Stimulated activated CD4-positive, alpha-beta T cell treated with anti-CD3 and anti-CD28 coated beads, Interleukin-2, amount 100 ng/mL, for 48 hours (primary cell): ENCODE results near the gene PLP2.

Source experiments
- DNase-seq, 2 donors: peaks; one replicate each; pipeline ENCODE4 v3.0.0-alpha.2; 2020

Gene PLP2

DNA sequence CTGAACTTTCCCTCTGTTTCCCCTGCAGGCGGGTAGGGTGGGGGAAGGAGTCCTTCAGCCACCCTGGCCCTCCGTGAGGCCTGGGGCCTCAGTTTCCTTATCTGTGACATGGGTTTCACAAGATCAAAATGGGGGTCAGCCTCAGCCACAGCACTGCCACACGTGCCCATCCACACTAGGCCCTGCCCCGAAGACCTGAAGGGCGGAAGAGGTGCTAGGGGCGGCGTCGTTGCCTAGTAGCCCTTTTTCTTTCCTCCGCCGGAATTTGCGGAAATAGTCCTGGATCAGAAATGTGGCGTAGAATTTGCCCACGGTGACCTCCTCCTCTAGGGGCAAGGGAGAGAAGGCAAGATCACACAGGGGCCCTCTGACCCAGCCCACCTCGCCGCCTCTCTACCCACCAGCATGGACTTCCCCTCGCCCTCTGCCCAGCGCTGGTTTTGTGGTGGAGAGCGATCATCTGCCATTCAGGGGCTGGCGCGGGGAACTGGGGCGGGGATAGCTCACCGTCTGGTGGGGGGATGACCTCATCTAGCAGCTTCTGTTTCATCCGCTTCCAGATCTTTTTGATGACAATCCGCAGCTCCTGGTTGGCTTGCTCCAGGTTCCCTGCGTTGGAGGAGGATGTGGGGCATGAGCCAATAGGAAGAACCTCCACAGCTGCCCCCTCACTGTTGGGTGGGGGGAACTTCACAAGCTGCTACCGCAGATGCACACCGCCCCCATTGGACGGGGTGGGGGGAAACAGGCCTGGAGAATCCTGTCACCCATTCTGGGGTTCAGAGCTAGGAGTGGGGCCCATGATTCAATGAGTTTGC lies 37.9 kb downstream of the PLP2 start:
- DNase-seq: no peak

DNA sequence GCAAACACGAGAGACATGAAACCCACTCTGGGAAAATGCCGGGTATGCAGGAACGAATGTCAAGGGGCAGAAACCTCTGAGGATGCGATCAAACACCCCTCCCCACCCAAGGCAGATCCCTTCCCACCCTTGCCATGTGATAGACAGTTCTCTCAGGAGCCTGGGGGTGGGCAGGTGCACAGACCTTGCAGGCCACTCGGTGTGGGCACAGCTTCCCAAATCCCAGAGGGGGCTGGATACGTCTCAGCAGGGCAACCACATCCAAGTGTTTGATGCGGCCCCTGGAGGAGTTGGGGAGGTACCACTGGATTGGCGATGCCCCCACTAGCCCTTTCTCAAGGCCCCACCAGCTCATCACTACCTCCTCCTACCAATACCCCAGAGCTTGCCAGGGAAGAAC lies 38.7 kb downstream of the PLP2 start:
- DNase-seq: no peak

DNA sequence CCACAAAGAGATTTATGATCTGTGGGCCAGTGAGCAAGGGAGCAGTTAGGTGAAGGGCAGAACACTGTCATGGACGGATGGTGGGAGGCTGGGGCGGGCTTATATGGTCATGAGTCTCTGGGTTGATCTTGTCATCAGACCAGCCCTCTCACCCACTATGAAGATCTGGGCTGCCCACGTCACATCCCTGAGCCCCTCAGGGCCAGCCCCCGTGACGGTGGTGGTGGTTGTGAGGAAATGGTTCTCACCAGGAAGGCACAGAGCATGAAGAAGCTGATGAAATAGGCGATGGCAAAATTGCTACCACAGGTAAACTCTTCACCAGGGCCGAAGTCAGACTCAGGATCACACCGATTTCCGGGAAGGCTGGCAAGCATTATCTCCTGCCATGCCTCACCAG lies 39.4 kb downstream of the PLP2 start:
- DNase-seq: no peak

DNA sequence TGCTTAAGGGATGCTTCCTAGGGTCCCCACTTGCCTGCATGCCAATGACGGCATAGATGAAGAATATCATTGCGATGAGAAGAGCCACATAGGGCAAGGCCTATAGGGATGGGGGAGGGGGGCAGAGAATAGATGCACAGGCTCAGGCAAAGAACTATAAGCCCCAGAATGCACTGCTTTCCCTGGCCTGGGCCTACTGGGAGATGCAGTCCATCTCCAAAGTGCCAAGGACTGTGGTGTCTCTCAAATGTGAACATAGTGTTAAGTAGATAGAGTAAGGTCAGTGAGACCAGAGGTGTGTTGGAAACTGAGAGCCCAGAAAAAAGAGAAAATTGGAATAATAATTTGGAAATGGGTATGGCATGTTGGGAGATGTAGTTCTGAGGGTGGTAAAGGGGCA lies 40.5 kb downstream of the PLP2 start:
- no peak for DNase-seq

DNA sequence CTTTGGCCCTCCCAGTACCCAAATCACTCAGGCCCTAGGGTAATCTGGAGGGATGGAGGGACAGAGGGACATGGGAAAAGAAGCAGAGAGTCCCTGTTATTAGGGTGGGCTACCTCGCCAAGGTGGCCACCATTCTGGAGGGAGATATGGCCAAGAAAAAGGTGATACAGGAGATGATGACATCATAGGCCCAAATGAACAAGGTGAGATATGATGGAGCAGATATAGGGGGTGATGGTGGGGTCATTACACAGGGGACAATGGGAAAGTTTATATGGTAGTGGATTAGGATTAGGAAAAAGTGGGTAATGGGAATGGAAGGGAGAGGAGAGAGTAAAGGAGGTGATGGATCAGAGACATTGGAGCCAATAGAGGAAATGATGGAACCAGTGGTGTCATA lies 41.2 kb downstream of the PLP2 start:
- DNase-seq: no peak

DNA sequence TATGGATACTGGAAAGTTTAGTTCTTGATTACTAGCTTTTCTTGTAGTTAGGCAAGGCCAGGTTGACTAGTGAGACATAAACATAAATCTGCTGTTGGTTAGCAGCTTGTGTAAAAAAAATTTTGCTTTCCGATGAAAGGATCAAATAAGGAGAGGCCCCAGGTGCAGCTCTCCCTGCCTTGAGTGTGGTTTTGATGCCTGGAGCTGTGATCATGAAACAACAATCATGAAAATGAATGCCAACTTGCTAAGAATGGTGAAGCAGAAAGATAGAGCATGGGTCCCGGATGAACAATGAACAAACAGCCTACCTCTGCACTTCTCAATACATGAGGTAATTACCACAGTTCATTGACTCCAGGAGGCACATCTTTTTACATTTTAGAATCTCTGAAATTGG lies 42.7 kb downstream of the PLP2 start:
- DNase-seq: no peak

DNA sequence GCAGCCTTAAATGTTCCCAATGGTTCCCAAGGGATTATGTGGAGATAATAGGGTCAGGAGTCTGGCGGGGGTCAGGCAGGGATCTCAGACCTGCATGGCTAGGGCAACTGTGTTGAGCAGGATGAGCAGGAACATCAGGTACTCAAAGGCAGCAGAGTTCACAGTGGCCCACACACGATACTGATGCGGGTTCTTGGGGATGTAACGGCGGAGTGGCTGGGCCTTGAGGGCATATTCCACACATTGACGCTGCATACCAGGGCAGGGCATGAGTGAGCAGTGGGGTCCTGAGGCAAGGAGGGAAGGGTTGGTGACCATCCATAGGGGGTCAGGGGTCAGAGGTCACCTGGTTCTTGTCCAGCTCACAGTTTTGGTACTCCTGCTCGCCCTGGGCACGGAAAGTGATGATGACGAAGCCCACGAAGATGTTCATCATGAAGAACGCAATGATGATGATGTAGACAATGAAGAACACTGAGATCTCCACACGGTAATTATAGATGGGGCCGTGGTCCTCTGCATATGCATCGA lies 43.4 kb downstream of the PLP2 start:
- no peak for DNase-seq

DNA sequence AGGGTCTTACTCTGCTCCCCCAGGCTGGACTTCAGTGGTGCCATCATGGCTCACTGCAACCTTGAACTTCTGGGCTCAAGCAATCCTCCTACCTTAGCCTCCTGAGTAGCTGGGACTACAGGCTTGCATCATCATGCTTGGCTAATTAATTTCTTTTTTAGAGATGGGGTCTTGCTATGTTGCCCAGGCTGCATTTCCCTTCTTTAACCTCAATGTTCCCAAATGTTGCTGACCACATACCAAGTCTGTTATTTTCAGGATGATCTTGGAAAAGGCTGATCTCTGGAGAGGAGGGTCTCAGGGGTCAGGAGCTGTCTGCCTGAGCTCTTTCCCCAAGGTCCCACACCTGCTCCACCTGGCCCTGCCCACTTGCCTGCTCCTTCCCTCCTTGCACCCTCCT lies 48.4 kb downstream of the PLP2 start:
- DNase-seq: no peak

DNA sequence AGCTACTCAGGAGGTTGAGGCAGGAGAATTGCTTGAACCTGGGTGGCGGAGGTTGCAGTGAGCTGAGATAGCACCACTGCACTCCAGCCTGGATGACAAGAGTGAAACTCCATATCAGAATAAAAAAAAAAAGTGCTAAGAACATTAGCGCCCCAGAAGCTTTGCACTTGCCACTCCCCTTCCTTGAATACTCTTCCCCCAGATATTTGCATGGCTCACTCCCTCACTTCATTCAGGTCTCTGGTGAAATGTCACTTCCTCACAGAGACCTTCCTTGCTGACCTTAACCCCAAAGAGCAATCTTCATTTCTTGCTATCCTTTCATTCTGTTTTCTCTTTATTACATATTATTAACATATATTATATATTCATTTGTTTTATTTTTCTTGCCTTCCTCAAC lies 50.2 kb downstream of the PLP2 start:
- no peak for DNase-seq
